ENCODE data around the gene B3GALT6.

Gene B3GALT6

DNA sequence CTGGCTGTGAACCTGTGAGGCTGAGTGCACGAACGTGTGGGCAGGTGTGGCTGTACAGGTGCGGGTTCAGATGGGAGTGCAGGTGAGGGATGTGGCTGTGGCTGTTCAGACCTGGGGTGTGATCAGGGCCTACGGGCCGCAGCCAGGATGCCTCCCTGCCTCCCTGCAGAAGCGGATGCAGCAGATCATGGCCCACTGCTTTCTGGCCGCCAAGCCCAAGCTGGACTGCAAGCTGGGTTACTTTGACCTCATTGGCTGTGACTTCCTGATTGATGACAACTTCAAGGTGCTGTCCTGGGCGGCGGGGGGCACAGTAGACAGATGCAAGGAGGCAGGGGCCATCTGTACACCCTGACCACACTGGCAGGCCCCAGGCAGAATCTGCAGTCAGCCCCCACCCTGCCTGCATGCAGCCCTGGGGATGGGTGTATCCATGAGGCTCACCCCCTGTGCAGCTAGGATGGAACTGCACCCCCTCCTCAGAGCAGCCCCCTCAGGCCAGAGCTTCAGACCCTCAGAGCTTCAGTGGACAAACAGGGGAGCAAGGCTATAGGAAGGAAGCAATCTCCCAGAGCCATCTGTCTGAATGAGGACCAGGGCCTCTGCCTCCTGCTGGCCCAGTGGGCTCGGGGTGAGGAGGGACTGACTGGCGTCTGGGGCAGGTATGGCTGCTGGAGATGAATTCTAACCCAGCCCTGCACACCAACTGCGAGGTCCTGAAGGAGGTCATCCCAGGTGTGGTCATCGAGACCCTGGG lies 35.4 kb upstream of the B3GALT6 start:
- H3K27ac ChIP-seq (ENCODE audit: low read length), result no peak overlapping the region
- H3K36me3 ChIP-seq (ENCODE audit: control insufficient read depth in 1 of 2, insufficient read depth in 2 of 2, low read length in 2 of 2), result no peaks in the 10 kb centered on the region
- peaks cover 3 to 5% of the 10 kb centered on the region in 2 donors for H3K9me3 ChIP-seq (ENCODE audit: control insufficient read depth in 1 of 2, low read length in 2 of 2)
- no peaks in the 10 kb centered on the region for H3K27me3 ChIP-seq (ENCODE audit: low read depth, low read length)
- H3K4me3 ChIP-seq (ENCODE audit: low read depth in 1 of 2, low read length in 2 of 2), result no peak overlapping the region
- H3K4me1 ChIP-seq (ENCODE audit: control insufficient read depth in 1 of 2, insufficient read depth in 2 of 2, low read length in 2 of 2), result no peaks in the 10 kb centered on the region

DNA sequence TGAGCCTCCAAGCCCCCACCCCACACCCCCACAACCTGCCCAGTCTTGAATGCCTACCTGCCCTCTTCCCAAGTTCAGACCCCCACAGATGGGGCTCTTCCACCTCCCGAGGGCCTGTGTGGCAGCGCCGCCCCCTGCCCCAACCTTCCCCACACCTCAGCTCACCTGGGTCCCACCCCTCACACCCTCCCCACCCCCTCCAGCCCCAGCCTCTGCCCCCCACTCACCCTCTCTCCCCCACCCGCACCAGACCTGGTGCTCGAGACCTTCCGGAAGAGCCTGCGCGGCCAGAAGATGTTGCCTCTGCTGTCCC lies 34.9 kb upstream of the B3GALT6 start:
- H3K27ac ChIP-seq (ENCODE audit: low read length), result no peak overlapping the region
- peaks cover 3 to 5% of the 10 kb centered on the region in 2 donors for H3K9me3 ChIP-seq (ENCODE audit: control insufficient read depth in 1 of 2, low read length in 2 of 2)
- no peaks in the 10 kb centered on the region for H3K4me1 ChIP-seq (ENCODE audit: control insufficient read depth in 1 of 2, insufficient read depth in 2 of 2, low read length in 2 of 2)
- no peaks in the 10 kb centered on the region for H3K27me3 ChIP-seq (ENCODE audit: low read depth, low read length)
- no peak overlapping the region for H3K4me3 ChIP-seq (ENCODE audit: low read depth in 1 of 2, low read length in 2 of 2)
- no peaks in the 10 kb centered on the region for H3K36me3 ChIP-seq (ENCODE audit: control insufficient read depth in 1 of 2, insufficient read depth in 2 of 2, low read length in 2 of 2)

DNA sequence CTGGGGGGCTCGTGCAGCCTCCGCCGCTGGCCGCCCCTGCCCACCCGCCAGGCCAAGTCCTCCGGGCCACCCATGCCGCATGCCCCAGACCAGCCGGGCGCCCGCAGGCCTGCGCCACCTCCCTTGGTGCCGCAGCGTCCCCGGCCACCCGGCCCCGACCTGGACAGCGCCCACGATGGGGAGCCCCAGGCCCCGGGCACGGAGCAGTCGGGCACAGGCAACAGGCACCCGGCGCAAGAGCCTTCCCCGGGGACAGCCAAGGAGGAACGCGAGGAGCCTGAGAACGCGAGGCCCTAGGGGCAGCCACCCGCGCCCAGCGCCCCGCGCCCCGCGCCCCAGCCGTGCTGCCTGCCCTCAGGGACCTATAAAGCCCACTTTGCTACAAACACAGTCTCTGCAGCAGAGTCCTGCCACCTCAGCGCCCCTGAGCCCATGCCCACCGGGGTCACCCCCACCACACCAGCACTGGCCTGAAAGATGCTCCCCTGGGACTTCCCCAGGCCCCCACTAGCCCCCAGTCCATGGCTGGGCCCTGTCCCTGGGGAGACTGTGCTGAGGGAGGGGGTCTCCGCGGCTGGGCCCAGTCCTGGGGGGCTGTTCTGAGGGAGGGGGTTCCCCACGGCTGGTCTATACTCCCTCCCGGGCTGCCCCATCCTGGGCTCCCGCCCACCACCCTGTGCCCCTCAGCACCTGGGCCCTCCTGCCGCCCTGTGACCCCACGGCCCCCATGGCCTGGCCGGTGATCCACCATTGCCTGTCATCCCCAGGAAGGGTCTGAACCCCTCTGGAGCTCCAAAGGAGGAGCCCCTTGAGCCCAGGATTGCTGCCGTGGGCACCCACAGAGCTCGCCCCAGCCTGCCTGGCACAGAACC lies 34.2 kb upstream of the B3GALT6 start:
- Histone ChIP-seq H3K4me3 (ENCODE audit: low read depth in 1 of 2, low read length in 2 of 2) (no peak overlapping the region), H3K9me3 (ENCODE audit: control insufficient read depth in 1 of 2, low read length in 2 of 2) (peaks cover 3 to 5% of the 10 kb centered on the region in 2 donors), H3K36me3 (ENCODE audit: control insufficient read depth in 1 of 2, insufficient read depth in 2 of 2, low read length in 2 of 2) (no peaks in the 10 kb centered on the region), H3K27me3 (ENCODE audit: low read depth, low read length) (no peaks in the 10 kb centered on the region), H3K27ac (ENCODE audit: low read length) (no peak overlapping the region), H3K4me1 (ENCODE audit: control insufficient read depth in 1 of 2, insufficient read depth in 2 of 2, low read length in 2 of 2) (no peaks in the 10 kb centered on the region)

DNA sequence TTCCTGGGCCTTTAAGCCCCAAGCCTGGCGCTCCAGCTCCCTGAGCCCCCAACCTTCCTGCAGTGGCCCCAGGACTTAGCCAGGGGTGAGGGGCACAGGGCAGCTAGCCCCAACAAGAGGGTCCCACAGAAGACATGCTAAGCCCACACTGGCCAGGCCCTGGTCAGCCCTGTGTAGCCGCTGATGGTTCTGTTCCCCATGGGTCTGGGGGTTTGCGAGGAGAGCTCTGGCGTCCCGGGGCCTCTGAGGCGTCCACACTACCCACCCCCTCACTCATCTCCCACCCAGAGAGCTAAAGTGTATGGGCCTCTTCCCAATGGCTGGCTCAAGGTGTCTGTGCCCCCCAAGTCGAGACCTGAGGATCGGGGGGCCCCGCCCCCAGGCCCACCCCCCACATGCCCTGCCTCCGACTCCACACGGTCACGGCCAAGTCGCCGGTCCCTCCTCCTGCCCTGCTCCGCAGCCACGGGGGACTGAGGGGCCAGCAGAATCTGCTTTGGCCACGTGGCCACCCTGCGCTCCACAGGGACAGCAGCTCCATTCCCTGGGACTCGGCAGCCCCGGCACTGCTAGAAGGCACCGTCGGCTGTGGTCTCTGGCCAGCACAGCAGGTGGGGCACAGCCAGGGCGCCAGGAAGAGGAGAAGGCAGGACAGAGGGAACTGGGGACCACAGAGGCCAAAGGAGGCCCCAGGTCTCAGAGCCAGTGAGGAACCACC lies 33.5 kb upstream of the B3GALT6 start:
- Histone ChIP-seq H3K27me3 (ENCODE audit: low read depth, low read length) (no peaks in the 10 kb centered on the region), H3K9me3 (ENCODE audit: control insufficient read depth in 1 of 2, low read length in 2 of 2) (peaks cover 3 to 5% of the 10 kb centered on the region in 2 donors), H3K4me3 (ENCODE audit: low read depth in 1 of 2, low read length in 2 of 2) (no peak overlapping the region), H3K36me3 (ENCODE audit: control insufficient read depth in 1 of 2, insufficient read depth in 2 of 2, low read length in 2 of 2) (no peaks in the 10 kb centered on the region), H3K4me1 (ENCODE audit: control insufficient read depth in 1 of 2, insufficient read depth in 2 of 2, low read length in 2 of 2) (no peaks in the 10 kb centered on the region), H3K27ac (ENCODE audit: low read length) (no peak overlapping the region)

DNA sequence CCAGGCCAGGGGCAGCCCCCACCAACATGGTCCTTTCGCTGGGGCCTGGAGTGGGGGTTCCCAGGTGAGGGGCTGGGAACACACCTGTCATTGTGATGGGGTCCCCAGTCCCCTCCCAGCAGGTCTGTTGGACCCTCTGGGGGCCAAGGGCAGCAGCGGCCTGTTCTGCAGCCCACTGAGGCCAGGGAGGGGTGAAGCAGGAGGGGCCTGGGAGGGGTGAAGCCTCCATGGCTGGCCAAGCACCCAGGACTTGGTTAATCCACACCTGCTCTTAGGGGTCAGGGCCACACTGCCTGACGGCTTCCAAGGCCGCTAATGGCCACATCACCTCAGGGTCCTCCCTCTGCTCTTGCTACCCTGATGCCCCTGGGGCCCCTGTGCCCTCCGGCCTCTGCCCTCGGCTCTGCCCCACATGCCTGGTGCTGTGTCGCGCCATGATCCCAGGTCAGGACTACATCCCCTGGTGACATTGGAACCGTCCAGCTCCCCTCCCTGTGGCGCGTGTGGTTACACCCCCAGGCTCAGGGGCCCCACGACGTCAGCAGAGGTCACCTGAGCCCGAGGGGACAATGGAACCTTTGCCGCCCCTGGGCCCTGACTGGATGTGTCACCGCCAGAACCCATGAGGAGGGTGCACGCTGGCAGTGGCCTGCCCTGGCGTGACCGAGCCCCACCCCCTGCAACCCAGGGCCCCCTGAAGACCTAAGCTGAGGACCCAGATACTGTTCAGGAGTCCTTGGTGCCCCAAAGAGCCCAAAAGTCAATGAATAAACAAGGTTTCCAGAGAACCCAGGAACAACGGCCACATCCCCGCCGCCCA lies 32.7 kb upstream of the B3GALT6 start:
- Histone ChIP-seq H3K4me1 (ENCODE audit: control insufficient read depth in 1 of 2, insufficient read depth in 2 of 2, low read length in 2 of 2) (no peaks in the 10 kb centered on the region), H3K9me3 (ENCODE audit: control insufficient read depth in 1 of 2, low read length in 2 of 2) (peaks cover 3% of the 10 kb centered on the region in 2 donors), H3K27me3 (ENCODE audit: low read depth, low read length) (no peaks in the 10 kb centered on the region), H3K4me3 (ENCODE audit: low read depth in 1 of 2, low read length in 2 of 2) (no peak overlapping the region), H3K36me3 (ENCODE audit: control insufficient read depth in 1 of 2, insufficient read depth in 2 of 2, low read length in 2 of 2) (no peaks in the 10 kb centered on the region), H3K27ac (ENCODE audit: low read length) (no peak overlapping the region)

DNA sequence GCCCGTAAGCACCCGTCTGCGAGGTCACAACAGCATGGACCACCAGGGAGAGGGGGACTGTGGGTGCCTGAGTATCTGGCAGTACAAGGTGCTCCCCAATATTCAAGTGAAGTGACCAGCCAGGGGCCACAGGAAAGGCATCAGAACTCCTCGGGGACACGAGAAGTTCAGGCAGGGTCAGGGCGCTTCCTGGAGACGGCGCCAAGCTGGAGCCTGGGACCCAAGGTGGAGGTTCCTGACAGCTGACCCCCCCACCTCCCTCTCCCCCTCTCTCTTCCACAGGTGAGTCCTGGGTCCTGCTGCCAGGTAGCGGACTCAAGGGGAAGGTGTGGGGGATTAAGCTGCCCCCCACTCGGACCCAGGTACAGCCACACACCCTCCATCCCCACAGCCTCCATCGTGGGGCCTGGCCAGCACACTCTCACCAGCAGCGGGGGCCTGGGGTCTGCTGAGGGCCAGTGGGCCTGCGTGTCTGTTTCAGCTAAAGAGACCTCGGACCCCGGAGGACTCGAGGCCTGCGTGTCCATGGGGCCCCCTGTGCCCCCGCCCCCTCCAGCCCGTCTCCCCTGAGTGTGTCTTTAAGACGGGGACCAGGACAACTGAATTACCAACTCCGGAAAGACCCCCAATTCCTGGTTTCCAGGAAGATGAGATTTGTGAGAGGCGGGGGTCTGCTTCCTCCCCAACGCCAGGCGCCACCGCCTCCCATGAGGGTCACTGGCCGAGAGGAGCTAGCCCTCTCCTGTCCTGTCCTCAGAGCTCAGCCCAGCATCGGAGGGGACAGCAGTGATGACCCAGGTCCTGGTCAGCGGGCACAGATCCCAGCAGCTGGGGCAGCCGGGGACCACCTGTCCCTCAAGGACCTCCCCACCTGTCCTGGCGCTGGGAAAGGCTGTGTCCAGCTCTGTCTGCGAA lies 31.8 kb upstream of the B3GALT6 start:
- H3K9me3 ChIP-seq (ENCODE audit: control insufficient read depth in 1 of 2, low read length in 2 of 2), result peaks cover 0 to 3% of the 10 kb centered on the region in 2 donors
- H3K4me3 ChIP-seq (ENCODE audit: low read depth in 1 of 2, low read length in 2 of 2), result no peak overlapping the region
- H3K36me3 ChIP-seq (ENCODE audit: control insufficient read depth in 1 of 2, insufficient read depth in 2 of 2, low read length in 2 of 2), result no peaks in the 10 kb centered on the region
- no peak overlapping the region for H3K27ac ChIP-seq (ENCODE audit: low read length)
- no peaks in the 10 kb centered on the region for H3K4me1 ChIP-seq (ENCODE audit: control insufficient read depth in 1 of 2, insufficient read depth in 2 of 2, low read length in 2 of 2)
- no peaks in the 10 kb centered on the region for H3K27me3 ChIP-seq (ENCODE audit: low read depth, low read length)

DNA sequence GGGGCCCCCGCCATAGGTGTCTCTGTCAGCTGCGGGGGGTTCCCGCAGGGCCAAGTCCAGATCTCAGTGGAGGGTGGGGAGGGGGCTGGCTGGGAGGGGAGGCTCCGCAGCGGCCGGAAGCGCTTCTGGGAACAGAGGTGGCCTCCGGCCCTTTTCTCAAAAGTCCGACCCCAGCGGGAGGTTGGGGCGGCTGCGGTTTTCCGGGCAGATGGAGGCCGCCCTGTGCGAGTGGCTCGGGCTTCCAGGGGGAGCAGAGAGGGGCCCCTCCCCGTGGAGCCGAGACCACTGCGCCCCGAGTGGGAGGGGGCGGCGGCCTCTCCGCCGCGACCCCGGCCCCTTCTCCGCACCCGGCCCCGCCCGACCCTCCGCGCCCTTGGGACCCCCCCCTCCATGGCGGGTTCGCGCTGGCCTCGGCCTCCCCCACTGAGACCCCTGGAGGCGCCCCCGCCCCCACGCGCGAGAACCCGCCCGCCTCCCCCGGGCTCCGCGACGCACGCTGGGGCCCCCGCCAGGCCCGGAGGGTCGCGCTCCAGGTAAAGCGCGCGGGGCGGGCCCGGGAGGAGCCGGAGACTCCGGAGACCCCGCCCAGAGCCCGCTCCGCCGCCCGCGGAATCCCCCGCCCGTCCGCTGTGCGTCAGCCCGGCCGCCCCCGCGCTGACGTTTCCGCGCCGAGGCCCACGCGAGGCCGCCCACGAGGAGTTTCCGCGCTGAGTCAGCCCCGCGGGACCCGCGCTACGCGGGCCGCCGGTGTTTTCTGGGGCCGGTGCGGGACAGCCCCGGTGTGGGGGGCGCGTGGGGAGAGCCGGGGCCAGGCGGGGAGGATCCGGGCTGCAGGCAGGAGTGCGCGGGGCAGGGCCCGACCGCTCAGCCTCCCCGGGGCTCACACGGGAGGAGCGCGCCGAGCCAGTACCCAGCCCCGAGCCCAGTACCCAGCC lies 30.9 kb upstream of the B3GALT6 start:
- H3K27me3 ChIP-seq (ENCODE audit: low read depth, low read length), result no peaks in the 10 kb centered on the region
- no peaks in the 10 kb centered on the region for H3K9me3 ChIP-seq (ENCODE audit: control insufficient read depth in 1 of 2, low read length in 2 of 2)
- H3K4me1 ChIP-seq (ENCODE audit: control insufficient read depth in 1 of 2, insufficient read depth in 2 of 2, low read length in 2 of 2), result peaks cover 0 to 5% of the 10 kb centered on the region in 2 donors
- no peaks in the 10 kb centered on the region for H3K36me3 ChIP-seq (ENCODE audit: control insufficient read depth in 1 of 2, insufficient read depth in 2 of 2, low read length in 2 of 2)
- no peak overlapping the region for H3K27ac ChIP-seq (ENCODE audit: low read length)
- peak overlapping the region in 1 of 2 donors; percentile 26 for H3K4me3 ChIP-seq (ENCODE audit: low read depth in 1 of 2, low read length in 2 of 2)

DNA sequence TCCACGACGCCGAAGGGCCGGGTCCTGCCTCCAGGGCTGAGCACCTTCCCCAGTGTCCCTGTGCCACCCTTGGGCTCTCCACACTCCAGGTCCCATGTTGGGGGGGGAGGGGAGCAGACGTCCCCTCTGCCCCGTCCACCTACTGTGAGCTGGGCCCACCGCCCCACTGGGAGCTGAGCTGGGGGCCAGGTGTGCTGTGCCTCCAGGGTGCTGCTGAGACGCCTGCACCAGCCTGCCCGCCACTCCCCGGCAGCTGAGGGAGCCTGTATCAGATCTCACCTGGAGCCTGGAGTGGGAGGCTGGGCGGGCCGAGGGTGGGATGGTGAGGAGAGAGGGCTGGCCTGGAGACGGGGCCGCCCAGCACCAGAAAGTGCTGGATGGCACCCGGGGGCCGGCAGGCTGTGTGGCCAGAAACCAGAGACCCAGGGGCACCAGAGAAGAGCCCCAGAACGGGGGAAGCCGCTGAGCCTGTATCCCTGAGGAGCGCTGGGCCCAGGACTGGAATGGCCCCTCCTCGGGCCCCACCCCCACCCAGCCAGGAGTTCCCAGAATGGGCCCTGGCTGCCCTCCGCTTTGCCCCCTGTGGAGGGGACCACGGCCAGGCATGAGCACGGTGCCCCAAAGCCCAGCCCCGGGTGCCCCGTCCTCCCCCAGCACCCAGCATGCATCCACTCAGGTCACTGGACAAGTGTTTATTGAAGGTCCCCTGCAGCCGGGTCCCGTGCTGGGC lies 29.0 kb upstream of the B3GALT6 start:
- Histone ChIP-seq H3K36me3 (ENCODE audit: control insufficient read depth in 1 of 2, insufficient read depth in 2 of 2, low read length in 2 of 2) (no peaks in the 10 kb centered on the region), H3K4me3 (ENCODE audit: low read depth in 1 of 2, low read length in 2 of 2) (no peak overlapping the region), H3K27me3 (ENCODE audit: low read depth, low read length) (peaks cover 10% of the 10 kb centered on the region), H3K4me1 (ENCODE audit: control insufficient read depth in 1 of 2, insufficient read depth in 2 of 2, low read length in 2 of 2) (peaks cover 0 to 13% of the 10 kb centered on the region in 2 donors), H3K9me3 (ENCODE audit: control insufficient read depth in 1 of 2, low read length in 2 of 2) (no peaks in the 10 kb centered on the region), H3K27ac (ENCODE audit: low read length) (no peak overlapping the region)
